ENCODE measurements around the gene GABRG3.
"Not testable (repeated sequence)": the region's sequence is repeated elsewhere in the genome, so short reads cannot be mapped to it uniquely, and the experiment has no call there.

The GABRG3 gene

DNA sequence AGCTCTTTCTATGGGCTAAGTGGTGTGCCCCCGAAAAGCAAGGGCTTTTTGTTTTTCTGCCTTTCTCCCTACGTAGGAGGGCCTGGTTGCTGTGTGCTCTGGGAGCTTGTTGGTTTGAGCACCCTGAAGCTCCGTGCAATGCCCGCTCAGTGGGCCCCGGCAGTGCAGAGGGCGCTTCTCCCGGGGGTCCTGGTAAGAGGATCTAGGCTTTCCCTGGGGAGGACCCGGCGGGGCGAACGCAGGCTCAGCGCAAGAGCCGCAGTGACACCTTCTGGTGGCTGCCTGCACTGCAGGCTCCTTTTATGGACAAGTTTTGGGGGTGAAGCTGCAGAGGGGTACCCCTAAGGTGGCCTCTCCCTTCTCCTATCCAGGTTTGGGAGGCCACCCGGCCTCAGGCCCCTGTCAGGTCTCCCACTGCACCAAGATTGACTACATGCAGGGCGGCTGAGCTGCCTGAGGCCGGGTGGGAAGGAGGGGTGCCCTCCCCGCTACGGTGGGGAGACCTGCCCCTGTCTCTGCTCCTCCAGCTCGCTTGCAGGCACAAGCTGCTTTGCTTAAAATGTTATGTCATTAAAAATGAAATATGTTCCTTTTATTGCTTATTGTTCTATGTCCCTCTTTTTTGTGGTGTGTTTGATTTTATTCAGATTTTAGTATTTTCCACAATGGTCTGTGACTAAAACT, 387.9 kb downstream of the GABRG3 start:
- no peak for DNase-seq

DNA sequence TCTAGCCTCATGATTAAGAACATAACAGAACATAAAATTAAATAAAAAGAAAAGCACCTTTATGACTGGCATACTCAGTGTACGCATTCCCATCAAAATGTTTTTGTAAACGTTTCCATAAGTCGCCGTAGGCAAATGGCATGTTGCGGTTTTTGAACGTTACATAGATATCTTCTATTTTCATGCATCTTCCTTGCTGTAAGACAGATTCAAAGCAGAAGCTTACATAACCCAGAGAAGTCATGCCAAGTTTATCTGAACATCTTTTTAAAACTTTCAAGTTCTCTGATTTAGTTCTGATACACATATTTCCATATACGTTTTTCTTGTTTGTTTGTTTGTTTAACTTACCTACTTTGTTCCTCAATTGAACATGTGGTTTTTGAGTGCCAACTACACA, 388.6 kb downstream of the GABRG3 start:
- DNase-seq, result no peak

DNA sequence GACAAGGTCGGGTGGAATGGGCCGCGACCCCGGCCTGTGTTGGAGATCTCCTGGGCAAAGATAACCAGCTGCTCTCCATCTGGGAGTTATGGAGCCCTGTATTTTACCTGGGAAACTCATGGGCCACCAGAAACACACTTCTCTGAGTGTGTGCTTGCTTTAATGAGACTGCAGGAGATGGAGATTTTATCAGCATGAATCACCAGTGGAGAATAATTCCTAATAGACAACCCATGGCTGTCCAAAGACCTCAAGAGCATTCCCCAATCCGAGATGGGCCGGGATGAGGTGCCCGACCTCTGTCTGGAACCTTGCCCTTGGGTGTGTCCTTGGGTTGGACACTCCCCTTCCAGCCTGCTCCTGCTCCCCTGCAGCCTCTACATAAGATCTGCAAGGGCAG, 389.3 kb downstream of the GABRG3 start:
- no peak for DNase-seq

DNA sequence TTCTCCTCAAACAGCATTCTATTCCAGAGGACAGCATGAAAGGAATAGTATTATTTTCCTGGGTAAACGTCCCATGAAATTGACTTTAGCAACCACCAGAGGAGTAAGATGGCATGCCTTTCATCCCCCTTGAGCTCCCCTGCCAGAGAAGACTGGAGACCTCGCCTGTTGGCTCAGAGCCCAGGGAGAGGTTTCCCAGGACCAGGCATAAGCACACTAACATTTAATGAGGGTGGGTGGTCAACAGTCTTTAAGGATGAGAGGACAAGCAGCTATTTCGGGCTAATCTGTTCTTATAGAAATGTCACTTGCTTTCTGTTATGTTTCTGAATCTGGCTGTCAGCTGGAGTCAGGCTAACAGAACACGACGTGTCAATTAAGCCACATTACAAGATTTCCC, 390.5 kb downstream of the GABRG3 start:
- no peak for DNase-seq

DNA sequence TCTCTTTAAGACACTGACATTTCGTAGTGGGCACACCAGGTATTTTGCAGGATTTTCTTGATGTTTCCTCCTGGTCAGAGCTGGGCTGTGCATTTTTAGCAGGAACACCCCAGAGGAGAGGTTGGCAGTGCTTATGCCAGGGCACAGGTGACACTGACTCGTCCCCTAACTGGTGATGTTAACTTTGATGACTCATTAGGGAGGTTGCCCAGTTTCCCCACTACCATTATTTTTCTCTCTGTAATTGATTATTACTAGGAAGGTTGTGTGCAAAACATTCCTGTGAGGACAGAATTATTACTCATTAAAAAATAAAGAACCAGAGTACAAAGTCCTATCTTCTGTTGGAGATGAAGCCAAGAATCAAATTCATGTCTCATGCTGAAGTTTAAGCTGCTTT, 394.5 kb downstream of the GABRG3 start:
- no peak for DNase-seq

DNA sequence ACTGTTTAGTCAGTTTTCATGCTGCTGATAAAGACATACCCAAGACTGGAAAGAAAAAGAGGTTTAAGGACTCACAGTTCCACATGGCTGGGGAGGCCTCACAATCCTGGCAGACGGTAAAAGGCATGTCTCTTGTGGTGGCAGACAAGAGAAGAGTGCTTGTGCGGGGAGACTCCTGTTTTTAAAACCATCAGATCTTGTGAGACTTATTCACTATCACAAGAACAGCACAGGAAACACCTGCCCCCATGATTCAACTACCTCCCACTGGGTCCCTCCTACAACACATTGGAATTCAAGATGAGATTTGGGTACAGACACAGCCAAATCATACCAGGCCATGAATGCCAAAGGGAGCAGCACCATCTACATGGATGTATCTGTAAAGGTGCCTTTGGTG, 406.4 kb downstream of the GABRG3 start:
- not testable (repeated sequence) for DNase-seq

DNA sequence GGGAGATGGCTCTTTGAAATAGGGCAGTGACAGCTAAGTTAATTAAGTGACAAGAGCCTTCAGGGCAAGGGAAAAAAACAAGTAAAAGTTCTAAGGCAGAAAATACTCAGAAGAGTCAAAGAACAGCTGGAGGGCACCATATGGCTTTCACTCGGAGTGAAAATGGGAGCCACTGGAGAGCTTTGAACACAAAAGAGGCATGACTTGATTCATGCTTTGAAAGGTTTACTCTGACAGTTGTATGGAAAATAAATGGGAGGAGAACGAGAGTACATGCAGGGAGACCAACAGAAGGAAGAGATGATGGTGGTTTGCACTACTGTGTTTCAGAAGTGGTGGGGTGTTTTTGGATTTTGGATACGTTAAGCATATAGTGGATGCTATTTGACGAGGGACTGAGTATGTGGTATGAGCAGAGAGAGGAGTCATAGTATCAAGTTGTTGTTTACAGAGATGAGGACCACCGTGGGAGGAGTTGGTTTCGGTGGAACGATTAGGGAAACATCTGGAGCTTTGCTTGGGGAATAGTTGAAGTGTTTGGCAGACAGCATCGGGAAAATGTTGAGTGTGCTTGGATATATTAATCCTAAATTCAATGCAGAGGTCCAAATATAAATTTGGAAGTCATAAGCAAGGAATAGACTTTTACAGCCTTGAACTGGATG, 411.5 kb downstream of the GABRG3 start:
- no peak for DNase-seq

DNA sequence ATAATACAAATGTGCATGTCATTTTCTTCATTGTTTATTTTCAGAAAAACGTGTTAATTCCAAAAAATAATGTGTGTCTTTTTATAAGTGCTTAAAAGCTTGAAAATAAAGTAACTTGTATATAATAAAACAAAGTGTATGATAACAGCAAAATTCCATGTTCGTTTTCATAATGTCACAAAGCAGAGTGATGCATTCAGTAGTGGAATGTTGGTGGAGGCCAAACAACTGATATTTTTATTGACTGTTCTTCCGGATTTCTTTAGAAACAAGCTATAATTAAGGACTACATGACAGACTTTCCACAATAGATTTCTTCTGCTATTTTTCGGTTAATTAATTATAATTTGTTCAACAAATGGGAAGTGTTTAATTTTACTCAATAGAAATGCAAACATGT, 412.7 kb downstream of the GABRG3 start:
- DNase-seq, result no peak

DNA sequence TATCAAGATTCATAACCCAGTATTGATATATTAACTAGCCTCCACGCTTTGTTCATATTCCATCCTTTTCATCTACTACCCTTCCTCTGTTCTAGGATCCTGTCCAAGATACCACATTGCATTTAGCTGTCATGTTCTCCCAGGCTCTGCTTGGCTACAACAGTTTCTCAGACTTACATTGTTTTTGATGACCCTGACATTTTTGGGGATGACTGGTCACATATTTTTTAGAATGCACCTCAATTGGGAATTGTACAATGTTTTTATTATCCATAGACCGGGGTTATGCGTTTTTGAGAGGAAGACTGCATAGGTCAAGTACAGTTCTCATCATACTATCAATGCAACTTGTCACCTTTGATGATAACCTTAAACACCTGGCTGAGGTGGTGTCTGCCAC, 421.2 kb downstream of the GABRG3 start:
- no peak for DNase-seq

DNA sequence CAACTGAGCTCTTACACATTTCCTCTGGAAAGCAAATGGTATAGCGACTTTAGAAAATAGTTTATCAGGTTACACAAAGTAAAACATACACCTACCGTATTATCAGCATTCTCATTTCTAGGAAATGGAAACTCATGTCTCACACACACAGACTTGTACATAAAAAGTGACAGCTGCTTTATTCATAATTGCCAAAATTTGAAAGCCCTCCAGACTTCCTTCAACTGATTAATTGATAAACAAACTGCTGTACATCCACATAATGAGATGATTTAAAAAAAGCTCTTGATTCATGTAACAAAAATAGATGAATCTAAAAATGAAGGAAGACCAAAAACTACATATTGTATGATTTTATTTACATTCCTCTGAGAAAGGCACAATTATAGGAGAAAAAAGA, 425.5 kb downstream of the GABRG3 start:
- no peak for DNase-seq

DNA sequence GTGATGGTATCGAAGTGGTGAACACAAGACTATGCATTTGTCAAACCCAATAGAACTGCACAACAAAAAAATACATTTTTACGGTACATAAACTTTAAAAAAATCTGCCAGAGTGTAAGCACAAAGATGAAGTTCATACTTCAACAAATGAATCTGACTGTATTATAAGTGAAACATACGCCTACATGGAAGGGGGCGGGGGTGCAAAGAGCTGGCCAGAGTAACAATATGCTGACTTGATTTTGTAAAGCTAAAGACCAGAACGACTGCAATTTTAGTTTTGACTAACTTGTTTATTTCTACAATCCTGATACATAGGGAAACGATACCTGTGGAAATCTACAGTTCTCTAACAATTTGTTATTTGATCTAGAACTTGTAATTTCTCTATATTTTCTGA, 426.0 kb downstream of the GABRG3 start:
- no peak for DNase-seq

DNA sequence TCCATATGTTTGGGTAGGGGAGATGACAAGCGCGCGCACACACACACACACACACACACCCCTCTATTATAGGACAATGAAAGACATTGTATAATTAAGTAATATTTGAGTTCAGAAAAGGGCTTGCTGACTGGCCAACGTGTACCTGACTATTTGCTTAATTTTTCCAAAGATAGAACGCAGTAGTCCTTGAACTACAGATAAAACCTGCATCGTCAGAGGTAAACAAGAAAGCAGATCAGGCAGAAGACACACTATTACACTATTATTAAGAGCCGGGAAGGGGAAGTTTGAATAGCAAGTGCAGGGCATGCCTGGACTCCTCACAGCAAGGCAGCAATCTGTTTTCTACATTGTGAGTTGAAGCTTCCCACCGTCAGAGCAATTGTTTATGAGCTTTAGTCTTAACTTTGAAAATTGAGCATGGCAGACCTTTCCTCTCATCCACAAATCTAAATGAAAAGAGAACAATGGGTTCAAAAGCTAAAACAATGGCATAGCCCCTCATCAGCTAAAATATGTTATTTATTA, 427.7 kb downstream of the GABRG3 start:
- no peak for DNase-seq

DNA sequence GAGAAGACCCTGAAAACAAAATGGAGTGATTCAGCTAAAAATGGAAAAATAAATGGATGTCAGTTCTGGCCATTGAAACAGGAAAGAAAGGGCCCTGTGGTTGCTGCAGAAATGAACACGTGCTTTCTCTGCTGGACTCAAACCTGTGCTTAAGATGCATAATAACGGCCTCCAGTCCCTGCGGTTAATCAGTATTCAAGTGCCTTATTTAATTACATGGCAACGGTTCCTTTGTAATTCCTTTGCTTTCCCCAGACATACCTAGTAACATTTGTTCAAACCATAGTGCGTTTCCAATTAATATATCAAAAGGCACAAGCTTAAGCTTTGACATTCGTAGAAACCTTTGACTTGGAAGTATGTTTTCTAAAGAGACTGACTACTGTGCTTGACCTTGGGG, 428.3 kb downstream of the GABRG3 start:
- no peak for DNase-seq

DNA sequence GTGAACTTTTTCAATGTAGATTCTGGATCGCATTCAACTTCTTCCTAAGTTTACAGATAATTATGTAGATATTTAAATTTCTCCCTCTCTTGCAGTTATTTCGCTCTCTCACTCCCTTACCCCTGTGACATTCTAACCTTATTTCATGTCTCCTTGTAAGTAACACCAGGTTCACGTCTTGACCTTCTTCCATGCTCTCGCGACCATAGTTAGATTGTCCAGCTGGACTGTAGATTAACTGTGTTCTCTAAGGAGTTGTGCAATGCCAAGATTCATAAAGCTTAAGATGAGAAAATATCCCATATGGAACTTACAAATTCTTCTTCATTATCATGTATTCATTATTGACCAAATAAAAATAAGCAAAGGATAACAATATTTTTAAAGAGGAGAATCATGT, 430.5 kb downstream of the GABRG3 start:
- no peak for DNase-seq

DNA sequence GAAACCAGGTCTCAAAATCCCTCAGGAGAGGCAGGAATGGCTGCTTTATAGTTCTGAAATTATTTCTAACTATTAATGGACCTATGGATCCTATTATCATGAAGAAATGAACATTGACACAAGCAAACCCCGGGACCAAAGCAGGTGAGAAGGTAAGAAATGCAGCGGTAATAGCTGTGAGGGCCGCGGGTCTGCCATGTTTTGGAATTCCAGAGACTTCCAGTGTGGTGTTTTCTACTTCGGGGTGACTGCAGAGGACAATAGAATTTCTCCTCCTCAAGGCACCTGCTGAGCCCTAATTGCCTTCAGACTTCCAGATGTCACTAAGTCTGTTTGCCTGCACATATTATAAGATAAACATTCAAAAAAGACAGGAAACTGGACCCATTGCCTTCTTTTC, 437.4 kb downstream of the GABRG3 start:
- no peak for DNase-seq

DNA sequence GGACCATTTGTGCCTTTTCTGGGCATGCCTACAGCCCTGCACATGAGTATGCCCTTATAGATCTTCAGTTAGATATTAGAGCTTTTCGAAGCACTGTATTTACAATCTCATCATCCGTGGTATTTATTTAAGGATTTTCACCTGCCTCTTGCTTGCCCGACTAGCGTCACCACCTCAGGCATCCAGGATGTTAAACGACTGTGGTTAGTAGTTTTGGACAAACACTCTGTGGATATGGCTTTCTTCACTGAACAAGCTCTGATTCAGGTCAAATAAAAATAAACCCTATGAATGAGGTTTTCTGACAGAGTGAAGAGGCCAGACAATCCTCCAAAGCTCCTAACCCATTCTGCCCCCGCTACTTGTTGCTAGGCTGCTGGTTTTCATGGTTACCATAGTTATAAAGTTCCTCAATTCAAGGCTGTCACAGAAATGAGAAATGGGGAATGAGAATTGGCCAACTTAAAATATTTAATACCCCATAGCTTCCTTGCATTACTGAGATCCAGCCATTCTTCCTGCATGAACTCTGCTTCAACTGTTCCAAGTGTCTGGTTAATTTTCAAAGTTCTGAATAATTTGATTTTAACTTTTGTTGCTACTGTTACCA, 440.1 kb downstream of the GABRG3 start:
- no peak for DNase-seq

DNA sequence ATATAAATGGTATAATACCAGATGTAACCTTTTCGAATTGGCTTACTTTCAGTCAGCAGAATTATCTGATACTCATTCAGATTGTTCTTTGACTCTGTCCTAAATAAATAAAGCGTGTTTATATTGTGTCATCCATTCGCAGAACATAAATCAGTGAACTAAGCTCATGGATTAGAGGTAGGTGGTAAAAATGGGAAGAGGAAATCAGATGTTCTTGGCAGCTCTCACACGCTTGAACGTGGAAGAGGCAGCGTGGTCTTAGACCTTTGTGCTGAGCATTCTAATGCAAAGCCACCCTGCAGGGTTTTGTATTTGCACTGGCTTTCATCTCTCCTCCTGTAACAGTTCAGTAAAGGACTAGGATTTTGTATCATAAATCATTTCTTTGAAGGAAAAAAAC, 441.4 kb downstream of the GABRG3 start:
- DNase-seq, result no peak

DNA sequence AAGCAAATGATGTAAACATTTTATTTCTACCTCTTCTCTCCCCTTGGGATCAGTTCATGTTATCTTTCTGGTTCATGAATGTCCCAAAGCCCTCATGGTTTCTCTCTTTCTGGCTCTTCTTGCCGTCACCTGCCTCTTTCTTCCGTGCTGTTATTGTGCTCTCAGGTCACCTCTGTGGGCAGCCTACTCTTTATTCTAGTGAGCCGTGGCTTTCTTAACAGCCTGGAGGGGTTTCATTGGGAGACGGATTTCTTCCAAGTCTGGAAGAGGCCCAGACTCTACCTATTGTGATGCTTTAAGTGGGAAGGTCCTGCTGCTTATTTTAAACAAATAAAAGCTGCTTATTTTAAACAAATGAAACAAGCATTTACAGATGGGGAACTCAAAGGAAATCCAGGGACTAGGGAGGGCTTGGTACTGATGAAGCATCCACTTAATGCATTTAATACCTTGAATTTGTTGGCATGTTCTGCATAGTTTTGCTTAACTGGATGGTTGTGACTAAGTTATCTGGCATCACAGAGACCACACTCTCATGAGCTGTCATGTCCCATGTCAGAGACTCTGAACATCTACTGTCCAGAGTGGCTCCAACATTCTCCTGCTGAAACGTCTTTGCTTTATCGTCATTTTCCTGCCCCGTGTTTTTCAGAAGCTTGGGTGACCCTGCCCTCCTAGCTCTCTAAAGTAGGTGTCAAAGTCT, 443.3 kb downstream of the GABRG3 start:
- DNase-seq, result no peak

DNA sequence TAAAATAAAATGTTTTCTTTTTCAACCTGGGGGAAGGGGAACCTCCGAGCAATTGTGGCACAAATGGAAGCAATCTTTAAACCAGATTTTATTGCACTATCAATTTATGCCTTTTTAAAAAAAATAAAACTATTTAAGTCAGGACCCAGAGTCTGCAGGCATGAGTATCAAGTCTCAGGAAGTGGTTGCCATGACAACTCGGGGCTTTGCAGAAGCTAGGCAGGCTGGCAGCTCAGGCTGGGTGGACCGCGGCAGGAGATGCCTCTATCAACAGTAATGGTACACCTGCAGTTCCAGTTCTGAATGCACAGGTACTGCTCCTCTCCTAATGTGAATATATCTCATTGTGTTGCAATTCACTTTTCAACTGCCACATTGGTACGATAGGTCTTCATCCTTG, 447.7 kb downstream of the GABRG3 start:
- DNase-seq, result no peak

DNA sequence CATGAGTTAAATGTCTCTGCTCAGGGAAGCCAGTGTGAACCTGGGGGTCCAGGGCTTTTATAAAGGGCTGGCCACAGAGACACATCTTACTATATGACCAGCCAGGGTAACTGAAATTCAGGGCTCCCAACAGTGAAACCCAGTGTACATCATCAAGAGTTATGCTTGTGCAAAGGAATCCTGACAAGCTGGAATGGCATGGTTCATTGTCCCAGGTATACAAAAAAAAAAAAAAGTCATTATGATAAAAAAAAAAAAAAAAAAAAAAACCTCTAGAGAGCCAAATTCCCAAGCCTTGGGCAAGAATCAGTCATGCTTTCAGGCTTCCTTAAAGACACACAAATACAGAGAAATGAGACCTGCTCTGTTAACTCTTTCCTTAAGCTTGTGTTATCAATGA, 452.0 kb downstream of the GABRG3 start:
- DNase-seq, result no peak

DNA sequence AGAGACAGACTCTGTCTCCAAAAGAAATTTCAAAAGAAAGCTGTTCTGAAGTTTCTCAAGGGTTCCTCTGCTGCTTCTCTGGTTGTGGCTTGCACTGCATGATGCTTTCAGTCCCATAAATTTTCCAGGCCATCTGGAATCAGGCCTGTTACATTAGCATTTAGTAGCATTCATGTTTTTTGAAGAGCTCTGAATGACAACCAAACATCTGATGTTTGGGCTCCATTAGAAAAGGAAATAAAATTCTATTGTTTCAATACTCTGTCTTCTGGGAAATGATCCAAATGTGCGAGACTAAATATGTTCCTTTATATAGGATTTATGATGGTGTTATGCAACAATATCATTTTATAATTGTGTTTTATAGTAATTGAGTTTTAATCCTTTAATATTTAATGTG, 455.8 kb downstream of the GABRG3 start:
- no peak for DNase-seq

DNA sequence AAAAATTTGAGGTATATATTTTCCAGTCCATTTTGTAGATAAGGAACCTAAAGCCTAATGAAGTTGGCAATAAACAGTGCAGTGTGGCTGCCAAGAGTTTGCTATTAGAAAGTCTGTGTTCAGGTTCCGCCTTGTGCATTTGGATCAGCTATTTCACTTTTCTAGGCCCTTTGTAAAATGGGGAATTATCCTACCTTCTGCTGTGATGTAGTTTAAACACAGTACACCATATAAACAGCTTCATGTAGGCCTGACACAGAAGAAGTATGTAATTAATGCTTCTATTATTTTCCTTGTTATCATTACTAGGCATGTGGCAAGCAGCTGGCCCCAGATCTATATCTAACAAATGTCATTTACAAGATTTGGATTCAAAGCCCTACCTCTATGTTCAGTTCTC, 456.3 kb downstream of the GABRG3 start:
- no peak for DNase-seq

DNA sequence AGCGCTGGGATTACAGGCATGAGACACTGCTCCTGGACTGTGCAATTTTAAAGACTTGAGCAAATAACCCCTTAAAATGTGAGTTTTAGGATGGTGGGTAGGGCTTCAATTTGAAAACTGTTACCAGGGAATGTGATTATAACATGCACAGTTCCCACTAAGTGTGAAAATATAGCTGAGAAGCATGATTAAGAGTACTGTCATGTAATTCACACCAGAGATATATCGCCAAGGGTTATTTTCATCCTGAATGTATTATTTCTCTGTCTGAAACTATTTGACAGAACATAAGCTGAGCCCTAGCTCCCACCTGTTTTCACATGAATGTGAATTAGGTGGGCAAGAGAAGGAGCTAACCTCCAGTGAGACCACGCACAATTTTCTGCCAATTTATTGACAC, 457.2 kb downstream of the GABRG3 start:
- no peak for DNase-seq

DNA sequence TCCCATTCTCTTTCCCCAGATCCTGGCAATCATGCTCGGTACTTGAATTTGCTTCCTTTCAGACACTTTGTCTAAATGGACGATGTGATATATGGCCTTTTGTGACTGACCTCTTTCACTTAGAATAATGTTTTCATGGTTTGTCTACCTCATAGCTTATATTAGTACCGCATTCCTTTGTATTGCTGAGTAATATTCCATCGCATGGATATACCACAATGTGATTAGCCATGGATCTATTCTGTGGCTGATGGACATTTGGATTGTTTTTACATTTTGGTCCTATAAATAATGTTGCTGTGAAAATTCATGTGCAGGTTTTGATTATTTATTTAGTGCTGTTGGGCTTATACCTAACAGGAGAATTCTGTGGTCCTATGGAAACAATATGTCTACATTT, 458.6 kb downstream of the GABRG3 start:
- DNase-seq, result no peak

Data from activated T-cell treated with anti-CD3 and anti-CD28 coated beads for 4 hours (primary cell).